Ovary (tissue), 9 donors: ENCODE data around the gene XPO5. TPM values are rescaled to one million over a fixed set of nuclear protein-coding genes. Genes with fewer than 3 reads are reported as not detected.

ENCODE experiments used
- DNase-seq, 5 donors: peaks; one replicate each; pipeline ENCODE4 v3.0.0-alpha.2; 2019 to 2020
- H3K27ac ChIP-seq, 2 donors: fragments of 200-600 bp; one replicate each; pipeline versions ENCODE4 v1.5.1 to v1.8.0; 2019 to 2022
- H3K27me3 ChIP-seq: fragments of 200-600 bp; one replicate; pipeline ENCODE4 v1.8.0; 2022
- H3K36me3 ChIP-seq: fragments of 200-600 bp; sonication (generic); one replicate; pipeline ENCODE4 v1.5.1; 2019
- H3K4me1 ChIP-seq: one replicate; pipeline ENCODE4 v1.8.1; 2013; ENCODE audit warnings: mild to moderate bottlenecking, moderate library complexity; ENCODE audit not compliant: insufficient read depth
- H3K4me3 ChIP-seq: fragments of 200-600 bp; sonication (generic); one replicate; pipeline ENCODE4 v1.5.1; 2017
- H3K9me3 ChIP-seq, 2 donors: fragments of 200-600 bp in 1 of 2; sonication (generic) in 1 of 2; one replicate each; pipeline versions ENCODE4 v1.5.1 to v1.8.1; 2013 to 2019; ENCODE audit warnings: mild to moderate bottlenecking in 1 of 2, moderate library complexity in 1 of 2
- EP300 ChIP-seq: sonication (generic); formaldehyde crosslinking; IDR thresholded peaks from one replicate; pipeline ENCODE4 v1.6.1; 2017; ENCODE audit warnings: antibody characterized with exemption
- POLR2A ChIP-seq: fragments of 450-650 bp; IDR thresholded peaks from one replicate; pipeline ENCODE4 v1.6.1; 2017; ENCODE audit warnings: antibody characterized with exemption, mild to moderate bottlenecking, moderate library complexity
- WGBS, 3 donors: extraction: QIAGEN DNeasy Blood & Tissue Kit in 1 of 3; methylation state at CpG; one replicate each; pipeline versions ENCODE4 v1.1.5 to v1.1.7; 2013 to 2017; 5-methylcytosine and 5-hydroxymethylcytosine counted together
- intact Hi-C, 4 donors: fragments of 100-400 bp; cut with DNase I; formaldehyde crosslinking; loops; one replicate each; pipeline versions ENCODE4 v1.11.0 to v1.15.1; 2022 to 2023
- polyA plus RNA-seq, 2 donors: library from polyadenylated mRNA; stranded (reverse); fragments of 200-250 nt in 1 of 2; fragments of 350-450 nt in 1 of 2; fragmentation: Illumina TruSeq in 1 of 2; extraction: RNeasy Lipid Tissue Mini Kit (QIAGEN cat#74804) in 1 of 2; gene quantifications; one replicate each; pipeline ENCODE4 v1.2.3, GENCODE V29; 2013 to 2014
- total RNA-seq, 7 donors: library from RNA; depleted of rRNA in 2 of 7; stranded (reverse); fragments of >200 nt in 2 of 7; fragmentation: NEBNext Ultra II Directional in 3 of 7; extraction: Animal tissue kit (Norgen Biotek cat#: 25700) in 3 of 7; gene quantifications; one replicate each; pipeline versions ENCODE4 v1.1.0 to v1.2.4, GENCODE V29; 2016 to 2023
- TF ChIP-seq, protein P1 (sequence below), 3 donors: fragments of 450-650 bp in 2 of 3; fragments of 200-600 bp in 1 of 3; IDR thresholded peaks; one replicate each; pipeline versions ENCODE4 v1.5.1 to v1.8.0; 2016 to 2022; ENCODE audit warnings: antibody characterized with exemption in 3 of 3, mild to moderate bottlenecking in 1 of 3
- donor health status: DM: no; HTN: no; CAD: no; lungs with moderate emphysema.
- donor health status: DM: no; HTN: no; CAD: no.
- donor health status: Bipolar disorder and iron deficiency.
- donor health status: DM: yes; HTN: yes; CAD: no.
- donor health status: DM: no; HTN: no; CAD: no.
- donor health status: DM: yes; HTN: yes; CAD: no.

The XPO5 gene
- total and polyA plus RNA-seq, 9 donors = 6.8 to 41.8 (median 24.5) TPM

- Histone ChIP-seq H3K9me3 (no peaks in the 10 kb centered on the region), H3K36me3 (no peaks in the 10 kb centered on the region), H3K27me3 (no peaks in the 10 kb centered on the region), H3K4me1 (peaks cover 9% of the 10 kb centered on the region), H3K27ac (peak overlapping the region in 1 of 2 donors; percentile 65), H3K4me3 (peak overlapping the region; percentile 56)
- intact Hi-C loops = loop anchor here (5.0 to 10.0 kb wide), 6 partner anchors 52 to 285 kb away; partner anchors contain the start of genes DLK2 (in 1 of the 4) and DNPH1 (in 1 of the 4)
- no peak for TF ChIP-seq POLR2A
- TF ChIP-seq, protein P1, sequence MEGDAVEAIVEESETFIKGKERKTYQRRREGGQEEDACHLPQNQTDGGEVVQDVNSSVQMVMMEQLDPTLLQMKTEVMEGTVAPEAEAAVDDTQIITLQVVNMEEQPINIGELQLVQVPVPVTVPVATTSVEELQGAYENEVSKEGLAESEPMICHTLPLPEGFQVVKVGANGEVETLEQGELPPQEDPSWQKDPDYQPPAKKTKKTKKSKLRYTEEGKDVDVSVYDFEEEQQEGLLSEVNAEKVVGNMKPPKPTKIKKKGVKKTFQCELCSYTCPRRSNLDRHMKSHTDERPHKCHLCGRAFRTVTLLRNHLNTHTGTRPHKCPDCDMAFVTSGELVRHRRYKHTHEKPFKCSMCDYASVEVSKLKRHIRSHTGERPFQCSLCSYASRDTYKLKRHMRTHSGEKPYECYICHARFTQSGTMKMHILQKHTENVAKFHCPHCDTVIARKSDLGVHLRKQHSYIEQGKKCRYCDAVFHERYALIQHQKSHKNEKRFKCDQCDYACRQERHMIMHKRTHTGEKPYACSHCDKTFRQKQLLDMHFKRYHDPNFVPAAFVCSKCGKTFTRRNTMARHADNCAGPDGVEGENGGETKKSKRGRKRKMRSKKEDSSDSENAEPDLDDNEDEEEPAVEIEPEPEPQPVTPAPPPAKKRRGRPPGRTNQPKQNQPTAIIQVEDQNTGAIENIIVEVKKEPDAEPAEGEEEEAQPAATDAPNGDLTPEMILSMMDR (IDR thresholded peaks at IDR 0.05) = no peak
- 9 to 13% (median 11%) methylated on average over 62 to 69 of the region's 69 CpGs for WGBS, 3 donors
- DNase-seq = peak in 1 of 5 donors; percentile 44
These were observed 66.5 kb downstream of the XPO5 start for GRCh38 chr6:43509142-43509983.

DNA sequence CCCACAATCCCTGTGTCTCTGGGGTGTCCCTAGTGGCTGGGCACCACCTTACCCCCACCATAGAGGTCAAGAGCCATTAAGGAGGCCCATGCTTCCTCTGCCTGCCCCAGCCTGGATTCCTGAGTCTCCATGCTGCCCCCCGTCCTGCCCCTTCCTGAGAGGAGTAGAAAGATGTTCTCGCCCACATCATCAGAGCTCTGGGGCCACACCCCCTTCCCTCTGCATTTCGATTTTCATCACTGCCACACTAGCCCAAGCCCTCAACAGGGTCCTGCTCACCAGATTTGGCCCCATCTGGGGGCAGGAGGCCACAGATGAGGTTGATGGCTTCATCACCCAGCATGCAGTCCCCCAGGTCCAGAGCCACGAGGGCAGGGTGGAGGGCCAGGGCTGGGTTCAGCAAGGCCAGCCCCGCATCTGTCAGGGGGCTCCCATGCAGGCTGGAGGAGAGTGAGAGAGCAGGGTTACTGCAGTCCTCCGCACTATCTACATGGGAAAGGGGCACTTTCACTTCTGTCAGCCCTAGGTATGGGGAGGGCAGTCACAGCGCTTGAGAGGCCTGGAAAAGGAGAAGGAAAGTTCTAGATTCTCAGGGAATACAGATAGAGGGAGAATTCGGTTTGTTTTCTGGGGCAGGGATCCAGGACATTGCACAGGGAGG, 67.2 kb downstream of the XPO5 start:
- no peaks in the 10 kb centered on the region for H3K36me3 ChIP-seq
- intact Hi-C loops = loop anchor here (5.0 to 10.0 kb wide), 6 partner anchors 51 to 284 kb away; partner anchors contain the start of genes DLK2 (in 1 of the 4) and DNPH1 (in 1 of the 4)
- no peaks in the 10 kb centered on the region for H3K9me3 ChIP-seq
- H3K27me3 ChIP-seq = no peaks in the 10 kb centered on the region
- 70 to 78% (median 73%) methylated on average over 8 of the region's 8 CpGs for WGBS, 3 donors
- TF ChIP-seq, protein P1 (IDR thresholded peaks at IDR 0.05) = no peak
- no peak for TF ChIP-seq POLR2A
- H3K27ac ChIP-seq = no peak overlapping the region
- no peak for DNase-seq
- H3K4me3 ChIP-seq = no peak overlapping the region
- peaks cover 9% of the 10 kb centered on the region for H3K4me1 ChIP-seq

- intact Hi-C loops = loop anchor here (2.0 to 10.0 kb wide), 7 partner anchors 50 to 282 kb away; partner anchors contain the start of genes DLK2 (in 2 of the 4) and DNPH1 (in 1 of the 4)
- Histone ChIP-seq H3K4me3 (no peak overlapping the region), H3K4me1 (peaks cover 9% of the 10 kb centered on the region), H3K27me3 (no peaks in the 10 kb centered on the region), H3K36me3 (no peaks in the 10 kb centered on the region), H3K27ac (peak overlapping the region in 1 of 2 donors; percentile 52), H3K9me3 (no peaks in the 10 kb centered on the region)
- 23 to 26% (median 24%) methylated on average over 14 of the region's 14 CpGs for WGBS, 3 donors
- TF ChIP-seq, protein P1 (IDR thresholded peaks at IDR 0.05) = peak; percentile 88 to 91 (median 88)
- TF ChIP-seq EP300 (no peak), POLR2A (no peak)
- DNase-seq = peak; percentile 67 to 86 (median 81)
These were observed 69.0 kb downstream of the XPO5 start for GRCh38 chr6:43506667-43507471.

GRCh38 chr6:43506171-43506570, 69.7 kb downstream of the XPO5 start:
- no peak overlapping the region for H3K4me3 ChIP-seq
- no peak for TF ChIP-seq POLR2A
- TF ChIP-seq, protein P1 (IDR thresholded peaks at IDR 0.05) = no peak
- no peak for TF ChIP-seq EP300
- WGBS, 3 donors = 84 to 88% (median 86%) methylated on average over 3 of the region's 3 CpGs
- no peaks in the 10 kb centered on the region for H3K36me3 ChIP-seq
- no peak for DNase-seq
- intact Hi-C loops = loop anchor here (2.0 to 10.0 kb wide), 7 partner anchors 49 to 281 kb away; partner anchors contain the start of genes DLK2 (in 2 of the 4) and DNPH1 (in 1 of the 4)
- no peaks in the 10 kb centered on the region for H3K9me3 ChIP-seq
- peaks cover 9% of the 10 kb centered on the region for H3K4me1 ChIP-seq
- no peaks in the 10 kb centered on the region for H3K27me3 ChIP-seq
- H3K27ac ChIP-seq = peak overlapping the region in 1 of 2 donors; percentile 52
